MM.1S (cell line): ENCODE results near the gene KLF1.

Source experiments
- CTCF ChIP-seq: fragments of 300-600 bp; sonication (generic); IDR thresholded peaks from 2 replicates; pipeline ENCODE4 v1.5.1; 2016; ENCODE audit warnings: antibody characterized with exemption, low read length, mixed read lengths
- EZH2 ChIP-seq: fragments of 300-600 bp; sonication (generic); optimal IDR thresholded peaks from 2 replicates; pipeline ENCODE3; 2017; ENCODE audit warnings: low read depth, mild to moderate bottlenecking, antibody characterized with exemption, low read length, mixed read lengths

GRCh38 chr19:12838182-12838885 is 48.7 kb downstream of the KLF1 start, which contains the start of gene MAST1:
- TF ChIP-seq EZH2 (no peak), CTCF (0 out of 2 replicates have a peak, but pooled peaks have one; percentile 16)
